H1 (cell line): Measurements from ENCODE around the gene ANK3. TPM values are rescaled to one million over a fixed set of nuclear protein-coding genes. Genes with fewer than 3 reads are reported as not detected.

Experiments used
- CTCF ChIA-PET: fragments of 300-600 bp; sonication (Branson Sonifier 250); formaldehyde crosslinking; loops from one replicate; lab custom pipeline; 2021; ENCODE audit not compliant: partially characterized antibody; lab: Charles Lee
- POLR2A ChIA-PET: fragments of 300-600 bp; sonication (Branson Sonifier 250); formaldehyde crosslinking; loops from one replicate; lab custom pipeline; 2021; ENCODE audit warnings: inconsistent platforms; ENCODE audit not compliant: partially characterized antibody; lab: Charles Lee
- DNase-seq, 2 experiments: peaks; one replicate each; pipeline versions ENCODE4 v3.0.0 to v3.0.0-alpha.2; 2010 to 2022; ENCODE audit warnings: low spot score in 2 of 2, low read depth in 1 of 2, mixed read lengths in 1 of 2
- FAIRE-seq: peaks from 2 replicates; lab custom pipeline; 2011; peaks lifted over from hg19 to GRCh38; lab: Jason Lieb, UNC
- H2AFZ ChIP-seq: 2 replicates; pipeline ENCODE4 v1.8.1; 2012; ENCODE audit warnings: low read length, inconsistent platforms
- H2AK5ac ChIP-seq: 2 replicates; pipeline ENCODE4 v1.6.1; 2013; ENCODE audit warnings: low read depth, low read length
- H2BK120ac ChIP-seq: replicated peaks from 2 replicates; pipeline ENCODE3; 2013; ENCODE audit warnings: low read depth, low read length, inconsistent platforms
- H2BK12ac ChIP-seq: 2 replicates; pipeline ENCODE4 v1.6.1; 2013; ENCODE audit warnings: low read depth, low read length
- H2BK15ac ChIP-seq: 2 replicates; pipeline ENCODE4 v1.6.1; 2013; ENCODE audit warnings: low read length
- H2BK20ac ChIP-seq: 2 replicates; pipeline ENCODE4 v1.6.1; 2013; ENCODE audit warnings: low read length
- H2BK5ac ChIP-seq: 2 replicates; pipeline ENCODE4 v1.6.1; 2013; ENCODE audit warnings: low read depth, low read length
- H3K14ac ChIP-seq: 2 replicates; pipeline ENCODE4 v1.6.1; 2013; ENCODE audit warnings: inconsistent platforms; ENCODE audit not compliant: insufficient read length
- H3K18ac ChIP-seq: 2 replicates; pipeline ENCODE4 v1.6.1; 2013; ENCODE audit warnings: low read length; ENCODE audit errors: extremely low read depth
- H3K23ac ChIP-seq: 2 replicates; pipeline ENCODE4 v1.6.1; 2013; ENCODE audit warnings: inconsistent platforms; ENCODE audit not compliant: insufficient read length
- H3K23me2 ChIP-seq: 2 replicates; pipeline ENCODE4 v1.6.1; 2013; ENCODE audit warnings: low read depth, low read length
- H3K27ac ChIP-seq: 2 replicates; pipeline ENCODE4 v1.6.1; 2011; ENCODE audit warnings: low read depth, low read length, inconsistent platforms
- H3K27me3 ChIP-seq, 4 experiments: replicated peaks in 1 of 4; 1 replicate in 1 of 4; 2 replicates in 3 of 4; pipeline versions ENCODE4 v1.6.1 to v1.8.1; 2011 to 2013; ENCODE audit warnings: low read length in 3 of 4, mild to moderate bottlenecking in 3 of 4, inconsistent platforms in 2 of 4, mixed read lengths in 2 of 4, moderate library complexity in 1 of 4; ENCODE audit not compliant: control insufficient read depth in 3 of 4, insufficient read depth in 3 of 4; ENCODE audit errors: extremely low read depth in 1 of 4
- H3K36me3 ChIP-seq, 4 experiments: 2 replicates each; pipeline versions ENCODE4 v1.6.1 to v1.8.1; 2011 to 2013; ENCODE audit warnings: mild to moderate bottlenecking in 4 of 4, low read length in 3 of 4, moderate library complexity in 2 of 4, control low read depth in 1 of 4, inconsistent platforms in 1 of 4; ENCODE audit not compliant: insufficient read depth in 4 of 4, control insufficient read depth in 2 of 4
- H3K4ac ChIP-seq: replicated peaks from 2 replicates; pipeline ENCODE3; 2013; ENCODE audit warnings: low read length, low read depth, mixed read lengths, inconsistent platforms; ENCODE audit not compliant: insufficient read length
- H3K4me1 ChIP-seq, 4 experiments: replicated peaks in 1 of 4; 1 replicate in 1 of 4; 2 replicates in 3 of 4; pipeline versions ENCODE4 v1.6.1 to v1.8.1; 2011 to 2013; ENCODE audit warnings: low read length in 3 of 4, inconsistent platforms in 2 of 4, mixed read lengths in 1 of 4; ENCODE audit not compliant: insufficient read depth in 4 of 4, control insufficient read depth in 3 of 4
- H3K4me2 ChIP-seq, 2 experiments: 2 replicates each; pipeline versions ENCODE4 v1.6.1 to v1.8.1; 2011 to 2013; ENCODE audit warnings: low read depth in 2 of 2, low read length in 2 of 2, control low read depth in 1 of 2, inconsistent platforms in 1 of 2, mild to moderate bottlenecking in 1 of 2; ENCODE audit not compliant: insufficient read depth in 1 of 2
- H3K4me3 ChIP-seq, 4 experiments: fragments of 200-600, 300-600 bp in 1 of 4; sonication (generic), shearing (Covaris generic), sonication (Bioruptor Twin) in 1 of 4; 2 replicates each; pipeline versions ENCODE4 v1.5.1 to v1.8.1; 2011 to 2016; ENCODE audit warnings: low read length in 4 of 4, low read depth in 3 of 4, control low read depth in 2 of 4, inconsistent platforms in 2 of 4, mild to moderate bottlenecking in 2 of 4, mixed read lengths in 1 of 4, moderate library complexity in 1 of 4; ENCODE audit not compliant: insufficient read depth in 2 of 4; ENCODE audit errors: extremely low read depth in 1 of 4
- H3K56ac ChIP-seq: replicated peaks from 2 replicates; pipeline ENCODE3; 2013; ENCODE audit warnings: low read depth, mild to moderate bottlenecking, mixed read lengths, low read length, inconsistent platforms; ENCODE audit not compliant: insufficient read length
- H3K79me1 ChIP-seq: 2 replicates; pipeline ENCODE4 v1.6.1; 2013; ENCODE audit warnings: low read depth, low read length, control low read depth
- H3K79me2 ChIP-seq, 2 experiments: 2 replicates each; pipeline versions ENCODE4 v1.6.1 to v1.8.1; 2012 to 2013; ENCODE audit warnings: low read length in 2 of 2, mild to moderate bottlenecking in 2 of 2, inconsistent platforms in 1 of 2; ENCODE audit not compliant: insufficient read depth in 2 of 2, control insufficient read depth in 1 of 2
- H3K9ac ChIP-seq, 4 experiments: replicated peaks in 1 of 4; 1 replicate in 1 of 4; 2 replicates in 3 of 4; pipeline versions ENCODE4 v1.6.1 to v1.8.1; 2011 to 2013; ENCODE audit warnings: low read depth in 3 of 4, low read length in 3 of 4, control low read depth in 2 of 4, mild to moderate bottlenecking in 2 of 4, moderate library complexity in 2 of 4, inconsistent platforms in 1 of 4; ENCODE audit errors: extremely low read depth in 1 of 4
- H3K9me3 ChIP-seq, 2 experiments: 2 replicates each; pipeline versions ENCODE4 v1.6.1 to v1.8.1; 2012 to 2013; ENCODE audit warnings: mild to moderate bottlenecking in 2 of 2, moderate library complexity in 2 of 2, control low read depth in 1 of 2, inconsistent platforms in 1 of 2, low read depth in 1 of 2, low read length in 1 of 2, mixed read lengths in 1 of 2; ENCODE audit not compliant: insufficient read depth in 2 of 2
- H4K20me1 ChIP-seq, 2 experiments: replicated peaks in 1 of 2; 2 replicates each; pipeline versions ENCODE3 to v1.8.1; 2011 to 2013; ENCODE audit warnings: inconsistent platforms in 2 of 2, low read length in 2 of 2, mild to moderate bottlenecking in 1 of 2; ENCODE audit not compliant: insufficient read depth in 2 of 2, control insufficient read depth in 1 of 2
- H4K5ac ChIP-seq: 2 replicates; pipeline ENCODE4 v1.6.1; 2013; ENCODE audit warnings: low read length, low read depth, mixed read lengths, inconsistent platforms; ENCODE audit not compliant: insufficient read length
- H4K8ac ChIP-seq: 2 replicates; pipeline ENCODE4 v1.8.0; 2013; ENCODE audit warnings: mild to moderate bottlenecking, moderate library complexity, low read length, inconsistent platforms; ENCODE audit not compliant: insufficient read depth; ENCODE audit errors: extremely low read depth
- H4K91ac ChIP-seq: replicated peaks from 2 replicates; pipeline ENCODE3; 2013; ENCODE audit warnings: low read length, mixed read lengths, inconsistent platforms; ENCODE audit not compliant: insufficient read length
- CREB1 ChIP-seq: IDR thresholded peaks from 2 replicates; pipeline ENCODE4 v1.6.1; 2012; ENCODE audit warnings: inconsistent platforms
- NRF1 ChIP-seq: IDR thresholded peaks from 2 replicates; pipeline ENCODE4 v1.6.1; 2011; ENCODE audit warnings: mild to moderate bottlenecking, low read depth, low read length, improper control_type of control experiment
- RBBP5 ChIP-seq: IDR thresholded peaks from 2 replicates; pipeline ENCODE4 v1.7.1; 2012; ENCODE audit warnings: low read depth, mild to moderate bottlenecking, inconsistent platforms, low read length, moderate library complexity, borderline replicate concordance
- SIX5 ChIP-seq: IDR thresholded peaks from 2 replicates; pipeline ENCODE4 v1.6.1; 2011; ENCODE audit warnings: mild to moderate bottlenecking, low read depth, low read length
- TAF1 ChIP-seq: IDR thresholded peaks from 2 replicates; pipeline ENCODE4 v1.6.1; 2011; ENCODE audit warnings: mild to moderate bottlenecking, low read depth, low read length
- TBP ChIP-seq: IDR thresholded peaks from 2 replicates; pipeline ENCODE4 v1.6.1; 2011; ENCODE audit warnings: low read depth, low read length, improper control_type of control experiment
- WGBS, 2 experiments: shearing (Covaris generic) in 1 of 2; methylation state at CpG; one replicate each; pipeline versions ENCODE4 v1.1.6 to v1.1.7; 2013 to 2015; ENCODE audit warnings: low lambda C conversion rate in 2 of 2, mixed read lengths in 2 of 2, inconsistent platforms in 1 of 2, low coverage in 1 of 2, missing lambda C conversion rate in 1 of 2; ENCODE audit not compliant: insufficient replicate concordance in 2 of 2, insufficient coverage in 1 of 2, insufficient read length in 1 of 2; ENCODE audit errors: extremely low coverage in 1 of 2, missing lambda C conversion rate in 1 of 2; 5-methylcytosine and 5-hydroxymethylcytosine counted together
- polyA plus RNA-seq, 7 experiments: library from polyadenylated mRNA; depleted of rRNA in 3 of 7; stranded (reverse) in 5 of 7; unstranded in 2 of 7; fragments of >200 nt in 5 of 7; fragments of 200-250 nt in 2 of 7; gene quantifications; 1 replicate in 5 of 7; 2 replicates in 1 of 7; 4 replicates in 1 of 7; pipeline versions ENCODE4 v1.2.1 to v1.2.3, GENCODE V29; 2011 to 2013; ENCODE audit warnings: missing spikeins in 2 of 7, mixed read lengths in 2 of 7
- total RNA-seq: library from RNA; stranded (reverse); fragmentation: NEBNext Ultra II Directional; extraction: Animal tissue kit (Norgen Biotek cat#: 25700); gene quantifications from 2 replicates; pipeline ENCODE4 v1.2.1, GENCODE V29; 2021

Gene ANK3
- total and polyA plus RNA-seq, 2 of the 8 experiments (the other 6 are each of a cell fraction or from before 2014, with no cell fraction given): 18.1 to 67.9 TPM

DNA sequence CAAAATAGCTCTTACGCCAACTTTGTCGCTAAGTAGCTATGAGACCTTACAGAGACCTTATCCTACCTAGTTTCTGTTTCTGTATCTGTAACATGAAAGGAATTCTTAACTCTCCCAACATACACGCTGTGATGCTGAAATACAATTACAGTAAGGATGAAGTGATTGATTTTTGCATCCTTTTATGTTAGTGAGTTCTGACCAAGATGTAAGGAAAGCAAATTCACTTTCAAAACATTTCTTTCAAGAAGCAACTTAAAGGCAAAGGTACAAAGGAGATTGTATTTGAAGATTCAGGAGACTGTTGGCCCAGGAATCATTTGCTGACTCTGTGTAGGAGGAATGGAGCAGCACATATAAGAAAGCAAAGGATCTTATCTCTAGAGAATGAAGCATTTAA is 7.1 kb upstream of the ANK3 start:
- no peak overlapping the region for H4K91ac ChIP-seq
- H3K4me1 ChIP-seq: 0 out of 7 replicates have a peak, but pooled peaks cover 0 to 2% (median 0%) of the 10 kb centered on the region in 4 experiments
- no peaks in the 10 kb centered on the region for H3K23me2 ChIP-seq
- H3K23ac ChIP-seq: no peak overlapping the region
- H3K9me3 ChIP-seq: no peaks in the 10 kb centered on the region
- H3K4me3 ChIP-seq: no peak overlapping the region
- DNase-seq: no peak
- H2BK15ac ChIP-seq: no peak overlapping the region
- H4K20me1 ChIP-seq: no peaks in the 10 kb centered on the region
- TF ChIP-seq NRF1: no peak
- TF ChIP-seq CREB1: no peak
- TF ChIP-seq TBP: no peak
- no peak for TF ChIP-seq TAF1
- no peak for TF ChIP-seq SIX5
- no peak for TF ChIP-seq RBBP5
- 92% methylated on average over 3 of the region's 3 CpGs; no CpG with 5 or more reads in 1 of the 2 experiments for WGBS, 2 experiments
- no peak overlapping the region for H4K5ac ChIP-seq
- H2BK5ac ChIP-seq: no peak overlapping the region
- no peak overlapping the region for H2BK12ac ChIP-seq
- no peak for FAIRE-seq
- H3K14ac ChIP-seq: no peak overlapping the region
- no peaks in the 10 kb centered on the region for H3K79me1 ChIP-seq
- H3K27me3 ChIP-seq: no peaks in the 10 kb centered on the region
- H4K8ac ChIP-seq: no peak overlapping the region
- ChIA-PET POLR2A (no interaction called here), CTCF (interaction anchor here (1.0 kb wide), 3 partner anchors 13 to 158 kb away, joined by 3 to 4 read pairs (median 3); no protein-coding TSS in a partner anchor)
- H2AFZ ChIP-seq: no peak overlapping the region
- no peak overlapping the region for H3K9ac ChIP-seq
- H3K79me2 ChIP-seq: no peaks in the 10 kb centered on the region
- H2AK5ac ChIP-seq: no peak overlapping the region
- no peak overlapping the region for H2BK20ac ChIP-seq
- no peak overlapping the region for H3K18ac ChIP-seq
- H3K4ac ChIP-seq: no peak overlapping the region
- no peak overlapping the region for H3K27ac ChIP-seq
- H3K56ac ChIP-seq: no peak overlapping the region
- H3K36me3 ChIP-seq: no peaks in the 10 kb centered on the region
- H2BK120ac ChIP-seq: no peak overlapping the region
- no peak overlapping the region for H3K4me2 ChIP-seq
